H1 (cell line): ENCODE results near the gene CACNA1C. TPM values are rescaled to one million over a fixed set of nuclear protein-coding genes. Genes with fewer than 3 reads are reported as not detected.

Experiments
- BACH1 ChIP-seq: IDR thresholded peaks from 2 replicates; pipeline ENCODE4 v1.6.1; 2012; ENCODE audit warnings: low read length, improper control_type of control experiment
- CHD1 ChIP-seq: IDR thresholded peaks from 2 replicates; pipeline ENCODE4 v1.6.1; 2012; ENCODE audit warnings: low read depth, low read length, improper control_type of control experiment
- EGR1 ChIP-seq: IDR thresholded peaks from 2 replicates; pipeline ENCODE4 v1.6.1; 2011; ENCODE audit warnings: low read depth, low read length, borderline replicate concordance
- GTF2F1 ChIP-seq: IDR thresholded peaks from 2 replicates; pipeline ENCODE4 v1.6.1; 2012; ENCODE audit warnings: low read depth, low read length, improper control_type of control experiment, borderline replicate concordance
- HDAC2 ChIP-seq, 2 experiments: fragments of 300-600 bp in 1 of 2; sonication (generic) in 1 of 2; IDR thresholded peaks; 2 replicates each; pipeline ENCODE4 v1.6.1; 2011 to 2012; ENCODE audit warnings: low read depth in 2 of 2, low read length in 2 of 2, mild to moderate bottlenecking in 2 of 2, moderate library complexity in 2 of 2, borderline replicate concordance in 1 of 2, inconsistent platforms in 1 of 2
- KDM4A ChIP-seq: IDR thresholded peaks from one replicate; pipeline ENCODE4 v1.7.1; 2012; ENCODE audit warnings: low read depth, mild to moderate bottlenecking, moderate library complexity, low read length, inconsistent platforms; ENCODE audit not compliant: severe bottlenecking
- POLR2A ChIP-seq, 2 experiments: IDR thresholded peaks; 1 replicate in 1 of 2; 2 replicates in 1 of 2; pipeline ENCODE4 v1.6.1; 2011; ENCODE audit warnings: low read depth in 2 of 2, low read length in 2 of 2, mild to moderate bottlenecking in 2 of 2; ENCODE audit errors: control extremely low read depth in 1 of 2
- RXRA ChIP-seq: IDR thresholded peaks from 2 replicates; pipeline ENCODE4 v1.6.1; 2011; ENCODE audit warnings: low read depth, mild to moderate bottlenecking, low read length, moderate library complexity; ENCODE audit not compliant: insufficient read depth
- SP1 ChIP-seq: IDR thresholded peaks from 2 replicates; pipeline ENCODE4 v1.6.1; 2011; ENCODE audit warnings: low read depth, low read length
- TAF1 ChIP-seq: IDR thresholded peaks from 2 replicates; pipeline ENCODE4 v1.6.1; 2011; ENCODE audit warnings: mild to moderate bottlenecking, low read depth, low read length
- polyA plus RNA-seq, 7 experiments: library from polyadenylated mRNA; depleted of rRNA in 3 of 7; stranded (reverse) in 5 of 7; unstranded in 2 of 7; fragments of >200 nt in 5 of 7; fragments of 200-250 nt in 2 of 7; gene quantifications; 1 replicate in 5 of 7; 2 replicates in 1 of 7; 4 replicates in 1 of 7; pipeline versions ENCODE4 v1.2.1 to v1.2.3, GENCODE V29; 2011 to 2013; ENCODE audit warnings: missing spikeins in 2 of 7, mixed read lengths in 2 of 7
- total RNA-seq: library from RNA; stranded (reverse); fragmentation: NEBNext Ultra II Directional; extraction: Animal tissue kit (Norgen Biotek cat#: 25700); gene quantifications from 2 replicates; pipeline ENCODE4 v1.2.1, GENCODE V29; 2021

The CACNA1C gene
- total and polyA plus RNA-seq, 2 of the 8 experiments (the other 6 are each of a cell fraction or from before 2014, with no cell fraction given) = 1.3 TPM

DNA sequence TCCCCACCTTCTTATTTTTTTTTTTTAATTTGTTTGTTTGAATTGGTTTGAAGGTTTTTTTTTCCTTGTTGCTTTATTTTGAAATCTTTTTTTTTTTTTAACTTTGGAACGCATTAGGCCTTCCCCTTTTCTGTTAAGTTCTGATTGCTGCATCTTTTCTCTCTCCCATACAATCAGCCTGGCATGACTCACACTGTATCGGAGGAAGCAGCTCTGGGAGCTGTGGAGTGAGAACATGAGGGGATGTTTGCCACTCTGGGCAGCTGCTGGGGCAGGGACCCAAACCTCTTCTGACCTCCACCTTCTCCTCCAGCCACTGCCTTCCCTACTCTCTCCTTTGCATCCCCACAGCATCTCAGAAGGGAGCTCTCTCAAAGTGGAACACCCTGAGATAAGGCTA is 581.7 kb downstream of the CACNA1C start (continued):
- no peak for TF ChIP-seq RXRA
- TF ChIP-seq POLR2A (IDR thresholded peaks at IDR 0.05; ENCODE audit: control extremely low read depth in 1 of 2, low read depth in 2 of 2, low read length in 2 of 2) = no peak
- TF ChIP-seq EGR1 = no peak
- no peak for TF ChIP-seq CHD1
- no peak for TF ChIP-seq TAF1
- no peak for TF ChIP-seq BACH1
- TF ChIP-seq HDAC2 (IDR thresholded peaks at IDR 0.05; ENCODE audit: borderline replicate concordance in 1 of 2, low read depth in 2 of 2, low read length in 2 of 2) = no peak
- TF ChIP-seq GTF2F1 = no peak
- no peak for TF ChIP-seq KDM4A
- no peak for TF ChIP-seq SP1
